HUES48 (cell line): ENCODE results near the gene TEX48.

ENCODE experiments used
- H3K27ac ChIP-seq: one replicate; pipeline ENCODE4 v1.7.0; 2013; ENCODE audit warnings: low read depth, low read length, inconsistent platforms
- H3K27me3 ChIP-seq: 2 replicates; pipeline ENCODE4 v1.6.1; 2013; ENCODE audit warnings: mild to moderate bottlenecking, low read length; ENCODE audit not compliant: control insufficient read depth, insufficient read depth
- H3K36me3 ChIP-seq: 2 replicates; pipeline ENCODE4 v1.6.1; 2013; ENCODE audit warnings: low read length; ENCODE audit not compliant: control insufficient read depth, insufficient read depth
- H3K4me1 ChIP-seq: 2 replicates; pipeline ENCODE4 v1.6.1; 2013; ENCODE audit warnings: mild to moderate bottlenecking, low read length; ENCODE audit not compliant: control insufficient read depth, insufficient read depth
- H3K4me3 ChIP-seq: 2 replicates; pipeline ENCODE4 v1.5.1; 2013; ENCODE audit warnings: mild to moderate bottlenecking, low read depth, low read length
- H3K9ac ChIP-seq: 2 replicates; pipeline ENCODE4 v1.6.1; 2013; ENCODE audit warnings: mild to moderate bottlenecking, low read depth, low read length, moderate library complexity
- H3K9me3 ChIP-seq: 2 replicates; pipeline ENCODE4 v1.6.1; 2013; ENCODE audit warnings: low read length; ENCODE audit not compliant: control insufficient read depth, insufficient read depth

Gene TEX48

DNA sequence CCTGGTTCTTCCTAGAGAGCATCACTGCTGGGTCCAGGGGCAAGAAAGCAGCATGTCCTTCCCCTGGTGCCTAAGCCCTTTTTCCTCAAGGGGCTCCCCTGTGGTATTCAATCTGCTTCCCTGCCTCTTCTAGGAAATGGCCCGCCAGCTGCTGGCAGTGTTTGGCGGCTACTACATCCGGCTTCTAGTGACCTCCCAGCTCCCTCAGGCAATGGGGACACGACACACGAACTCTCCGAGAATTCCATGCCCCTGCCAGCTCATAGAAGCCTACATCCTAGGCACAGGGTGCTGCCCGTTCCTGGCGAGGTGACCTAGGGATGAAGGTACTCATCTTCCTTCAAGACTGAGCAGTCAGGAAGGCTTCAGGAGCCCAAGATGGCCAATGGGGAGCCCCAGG, 39.0 kb downstream of the TEX48 start:
- H3K36me3 ChIP-seq: peaks cover 18% of the 10 kb centered on the region

GRCh38 chr9:114641967-114642366, 40.0 kb downstream of the TEX48 start:
- H3K9me3 ChIP-seq: no peaks in the 10 kb centered on the region
- peaks cover 18% of the 10 kb centered on the region for H3K36me3 ChIP-seq
- no peaks in the 10 kb centered on the region for H3K27me3 ChIP-seq
- H3K4me3 ChIP-seq: no peak overlapping the region
- H3K4me1 ChIP-seq: no peaks in the 10 kb centered on the region
- H3K27ac ChIP-seq: no peak overlapping the region
- H3K9ac ChIP-seq: no peak overlapping the region

More for the DNA sequence above, 39.0 kb downstream of the TEX48 start:
- Histone ChIP-seq H3K4me1 (no peaks in the 10 kb centered on the region), H3K27me3 (no peaks in the 10 kb centered on the region), H3K4me3 (no peak overlapping the region), H3K9me3 (no peaks in the 10 kb centered on the region), H3K27ac (no peak overlapping the region), H3K9ac (no peak overlapping the region)

- Histone ChIP-seq H3K27ac (no peak overlapping the region), H3K9me3 (no peaks in the 10 kb centered on the region), H3K4me1 (no peaks in the 10 kb centered on the region), H3K9ac (no peak overlapping the region), H3K36me3 (peaks cover 19% of the 10 kb centered on the region; the same call in 1 of the 2 replicates), H3K27me3 (no peaks in the 10 kb centered on the region), H3K4me3 (no peak overlapping the region)
These were observed 43.6 kb downstream of the TEX48 start for GRCh38 chr9:114638404-114638803.

DNA sequence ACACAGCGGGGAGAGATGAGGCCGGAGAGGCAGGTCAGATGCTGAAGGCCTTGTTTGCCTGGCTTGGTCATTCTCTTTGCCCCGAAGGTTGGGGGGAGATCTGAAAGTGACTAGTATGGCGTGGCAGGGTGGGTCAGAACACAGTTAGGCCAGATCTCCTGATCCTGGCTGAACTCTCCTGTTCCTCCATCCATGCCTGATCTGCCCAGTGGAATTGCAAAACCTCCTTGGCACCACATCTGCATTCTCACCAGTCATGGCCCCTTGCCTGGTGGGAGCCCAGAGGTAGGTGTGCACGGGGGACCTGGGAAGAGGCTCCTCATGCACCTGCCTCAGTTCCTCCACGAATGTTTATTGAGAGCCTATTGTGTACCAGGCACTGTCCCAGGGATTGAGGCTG, 47.6 kb downstream of the TEX48 start:
- Histone ChIP-seq H3K27me3 (no peaks in the 10 kb centered on the region), H3K9ac (no peak overlapping the region), H3K9me3 (no peaks in the 10 kb centered on the region), H3K4me3 (no peak overlapping the region), H3K27ac (no peak overlapping the region), H3K4me1 (no peaks in the 10 kb centered on the region), H3K36me3 (peaks cover 29% of the 10 kb centered on the region; the same call in 1 of the 2 replicates)

DNA sequence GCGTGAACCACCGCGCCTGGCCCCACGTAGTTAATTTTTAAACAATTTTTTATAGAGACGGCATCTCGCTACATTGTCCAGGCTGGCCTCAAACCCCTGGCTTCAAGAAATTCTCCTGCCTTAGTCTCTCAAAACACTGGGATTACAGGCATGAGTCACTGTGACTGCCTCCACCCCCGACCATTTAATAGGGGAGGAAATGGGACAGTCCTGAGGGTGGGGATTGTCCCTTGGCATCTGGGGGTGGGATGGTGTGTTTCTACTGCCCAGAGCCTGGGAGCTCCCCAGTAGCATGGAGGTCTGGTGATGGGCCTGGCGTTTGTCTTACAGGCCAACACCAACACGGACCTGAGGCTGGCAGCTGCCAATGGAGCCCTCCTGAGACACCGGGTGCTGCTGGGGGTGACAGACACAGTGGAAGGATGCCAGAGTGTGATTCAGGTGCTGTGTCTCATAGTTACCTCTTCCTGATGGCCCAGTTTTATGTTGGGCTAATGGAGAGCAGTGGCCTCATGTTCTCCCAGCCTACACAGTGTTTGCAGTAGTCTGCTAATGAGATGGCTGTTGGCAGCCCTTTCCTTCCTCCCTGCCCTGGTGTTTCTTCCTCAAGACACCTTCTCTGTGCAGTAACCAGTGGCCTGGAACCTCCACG, 48.4 kb downstream of the TEX48 start:
- no peak overlapping the region for H3K9ac ChIP-seq
- no peaks in the 10 kb centered on the region for H3K27me3 ChIP-seq
- H3K36me3 ChIP-seq: peaks cover 32% of the 10 kb centered on the region; the same call in 1 of the 2 replicates
- no peaks in the 10 kb centered on the region for H3K9me3 ChIP-seq
- H3K4me3 ChIP-seq: no peak overlapping the region
- no peaks in the 10 kb centered on the region for H3K4me1 ChIP-seq
- no peak overlapping the region for H3K27ac ChIP-seq

DNA sequence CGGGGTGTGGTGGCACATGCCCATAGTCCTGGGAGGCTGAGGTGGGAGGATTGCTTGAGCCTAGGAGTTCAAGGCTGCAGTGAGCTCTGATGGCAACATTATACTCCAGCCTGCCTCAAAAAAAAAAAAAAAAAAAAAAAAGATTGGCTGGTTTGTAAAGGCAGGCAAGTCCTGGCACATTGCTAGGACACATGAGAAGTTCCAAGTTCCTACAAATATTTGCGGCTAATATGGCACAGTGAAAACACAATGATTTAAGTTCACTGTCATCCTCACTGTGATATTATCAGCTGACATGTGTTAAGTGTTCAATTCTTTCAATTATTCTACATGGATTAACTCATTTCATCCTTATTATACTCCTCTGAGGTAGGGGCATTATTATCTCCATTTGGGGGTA, 50.8 kb downstream of the TEX48 start:
- Histone ChIP-seq H3K27me3 (no peaks in the 10 kb centered on the region), H3K9ac (no peak overlapping the region), H3K9me3 (no peaks in the 10 kb centered on the region), H3K27ac (no peak overlapping the region), H3K36me3 (peaks cover 39% of the 10 kb centered on the region; the same call in 1 of the 2 replicates), H3K4me3 (no peak overlapping the region), H3K4me1 (no peaks in the 10 kb centered on the region)

DNA sequence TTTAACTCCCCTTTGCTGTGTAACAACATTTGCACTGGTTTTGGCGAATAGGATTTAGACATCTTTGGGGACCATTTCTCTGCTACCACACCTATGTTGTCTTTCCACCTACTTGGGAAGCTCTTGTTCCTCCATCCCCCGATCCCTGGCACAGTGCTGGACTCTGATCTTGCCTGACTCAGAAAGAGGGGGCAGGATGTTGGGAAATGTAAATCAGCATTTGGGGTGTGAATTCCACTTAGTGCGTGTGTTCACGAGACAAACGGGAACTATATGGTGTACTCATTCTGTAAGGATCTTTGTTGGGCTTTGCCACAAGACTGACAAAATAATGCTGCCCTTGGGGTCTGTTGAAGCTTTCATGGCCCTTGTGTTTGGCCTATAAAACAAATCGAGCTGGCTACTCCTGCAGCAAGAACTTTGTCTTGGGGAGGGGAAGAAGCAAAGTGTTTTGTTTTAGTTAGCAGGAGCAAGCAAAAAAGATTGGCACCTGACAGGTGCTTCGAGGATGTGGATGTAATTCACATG, 52.4 kb downstream of the TEX48 start:
- Histone ChIP-seq H3K9ac (no peak overlapping the region), H3K27ac (no peak overlapping the region), H3K9me3 (no peaks in the 10 kb centered on the region), H3K27me3 (no peaks in the 10 kb centered on the region), H3K4me3 (no peak overlapping the region), H3K4me1 (no peaks in the 10 kb centered on the region), H3K36me3 (peaks cover 38% of the 10 kb centered on the region; the same call in 1 of the 2 replicates)

DNA sequence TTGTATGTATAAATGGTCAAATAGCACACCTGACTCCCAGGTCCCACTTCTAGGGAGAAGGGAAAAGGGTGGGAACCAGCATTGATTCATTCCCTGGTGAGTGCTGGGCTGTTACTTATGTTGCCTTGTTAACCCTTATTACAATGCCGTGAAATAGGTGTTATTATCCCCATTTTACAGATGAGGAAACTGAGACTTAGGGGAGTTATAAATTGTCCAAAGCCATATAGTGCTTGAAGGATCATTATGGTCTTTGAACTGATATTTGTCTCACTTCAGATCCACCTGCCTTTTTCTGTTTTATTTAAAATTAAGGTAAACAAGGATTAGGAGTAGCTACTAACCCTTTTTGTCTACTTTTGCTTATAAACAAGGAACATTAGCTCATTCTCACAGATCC, 54.4 kb downstream of the TEX48 start:
- H3K27ac ChIP-seq: no peak overlapping the region
- H3K9ac ChIP-seq: no peak overlapping the region
- no peak overlapping the region for H3K4me3 ChIP-seq
- no peaks in the 10 kb centered on the region for H3K27me3 ChIP-seq
- H3K36me3 ChIP-seq: peaks cover 25% of the 10 kb centered on the region; the same call in 1 of the 2 replicates
- H3K4me1 ChIP-seq: no peaks in the 10 kb centered on the region
- no peaks in the 10 kb centered on the region for H3K9me3 ChIP-seq

GRCh38 chr9:114626415-114627020, 55.5 kb downstream of the TEX48 start:
- Histone ChIP-seq H3K4me1 (no peaks in the 10 kb centered on the region), H3K9me3 (no peaks in the 10 kb centered on the region), H3K9ac (no peak overlapping the region), H3K27me3 (no peaks in the 10 kb centered on the region), H3K27ac (no peak overlapping the region), H3K4me3 (no peak overlapping the region), H3K36me3 (peaks cover 25% of the 10 kb centered on the region; the same call in 1 of the 2 replicates)

GRCh38 chr9:114624677-114625076, 57.3 kb downstream of the TEX48 start:
- Histone ChIP-seq H3K9ac (no peak overlapping the region), H3K4me1 (no peaks in the 10 kb centered on the region), H3K9me3 (no peaks in the 10 kb centered on the region), H3K27ac (no peak overlapping the region), H3K36me3 (peaks cover 12% of the 10 kb centered on the region; the same call in 1 of the 2 replicates), H3K4me3 (no peak overlapping the region), H3K27me3 (no peaks in the 10 kb centered on the region)

- Histone ChIP-seq H3K4me3 (no peak overlapping the region), H3K9ac (no peak overlapping the region), H3K27me3 (no peaks in the 10 kb centered on the region), H3K36me3 (0 out of 2 replicates have a peak, but pooled peaks cover 3% of the 10 kb centered on the region), H3K27ac (no peak overlapping the region), H3K9me3 (no peaks in the 10 kb centered on the region), H3K4me1 (no peaks in the 10 kb centered on the region)
These were observed 59.9 kb downstream of the TEX48 start for GRCh38 chr9:114621975-114622609.
